Measurements from ENCODE around the gene OPTC.

- TF ChIP-seq CTCF (conservative IDR thresholded peaks at IDR 0.05; ENCODE audit: low read length) (no peak), EZH2phosphoT487 (IDR thresholded peaks at IDR 0.05; ENCODE audit: borderline replicate concordance) (no peak)
Observed at GRCh38 chr1:203465948-203466347, 28.0 kb upstream of the OPTC start.
